Fibroblast of upper back skin (primary cell): ENCODE data around the gene RGS13.

Experiments
- DNase-seq: peaks from one replicate; pipeline ENCODE4 v3.0.0-alpha.2; 2013

Gene RGS13

DNA sequence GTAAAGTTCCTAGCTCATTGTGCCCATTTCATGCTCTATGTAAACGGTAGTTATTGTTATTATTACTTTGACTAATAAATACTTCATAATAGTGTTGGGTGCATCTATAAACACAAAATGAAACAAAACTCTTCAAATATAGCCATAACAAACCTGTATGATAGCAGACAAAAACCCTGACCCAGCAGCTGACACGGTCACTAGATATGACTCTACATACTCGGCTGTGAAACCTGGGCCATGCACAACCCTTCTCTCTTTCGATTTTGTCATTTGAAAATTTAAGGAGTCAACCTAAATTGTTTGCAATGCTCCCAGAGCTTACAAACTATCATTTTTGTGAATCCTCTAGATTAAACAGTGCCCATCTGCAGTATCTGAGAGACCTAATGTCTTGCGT, 8.0 kb upstream of the RGS13 start:
- DNase-seq = no peak

DNA sequence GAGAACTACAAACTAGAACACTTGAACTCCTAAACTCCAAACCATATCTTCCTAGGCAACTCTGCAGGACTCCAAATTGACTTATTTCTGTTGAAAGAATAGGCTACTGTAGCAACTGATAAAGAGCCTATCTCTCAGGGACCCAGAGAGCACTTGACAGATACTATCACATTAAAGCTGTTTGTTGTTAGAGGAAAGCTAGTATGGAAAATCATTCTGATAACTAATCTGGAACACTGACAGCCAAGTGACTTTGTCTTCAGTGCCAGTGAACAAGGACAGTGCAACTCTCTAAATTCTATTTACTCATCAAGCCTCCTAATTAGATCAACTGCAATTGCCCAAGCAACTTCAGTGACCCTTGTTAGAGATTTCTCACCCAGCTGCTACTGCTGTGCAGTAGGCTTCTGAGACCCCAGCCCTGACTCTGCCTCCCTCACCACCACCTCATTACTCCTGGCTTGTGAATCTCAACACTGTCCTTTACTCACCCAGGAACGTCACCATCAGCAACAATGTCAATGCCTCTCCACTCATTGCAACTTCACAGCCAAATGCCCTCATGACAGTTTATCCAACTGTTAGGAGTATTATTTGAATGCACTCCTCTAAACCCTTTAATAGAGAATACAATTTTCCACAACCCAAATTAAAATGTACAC, 7.4 kb upstream of the RGS13 start:
- no peak for DNase-seq

DNA sequence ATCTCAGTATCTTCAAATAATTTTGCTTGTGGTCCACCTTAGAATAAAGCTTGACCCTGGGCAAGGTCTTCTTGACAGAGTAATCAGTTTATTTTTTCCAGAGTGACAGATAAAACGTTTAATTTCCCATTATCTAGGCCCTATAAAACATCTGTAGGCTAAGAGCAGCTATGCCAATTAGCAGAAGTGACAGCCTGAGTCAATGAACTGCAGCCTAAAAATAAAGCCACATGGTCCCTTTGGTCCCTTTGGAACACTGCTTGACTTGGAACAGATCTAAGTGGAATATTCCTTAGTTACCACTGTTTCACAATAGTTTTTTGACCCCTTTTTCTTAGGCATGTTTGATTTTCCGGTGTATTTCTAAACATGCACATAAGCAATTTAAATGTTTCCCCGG, 6.3 kb upstream of the RGS13 start:
- DNase-seq = no peak

DNA sequence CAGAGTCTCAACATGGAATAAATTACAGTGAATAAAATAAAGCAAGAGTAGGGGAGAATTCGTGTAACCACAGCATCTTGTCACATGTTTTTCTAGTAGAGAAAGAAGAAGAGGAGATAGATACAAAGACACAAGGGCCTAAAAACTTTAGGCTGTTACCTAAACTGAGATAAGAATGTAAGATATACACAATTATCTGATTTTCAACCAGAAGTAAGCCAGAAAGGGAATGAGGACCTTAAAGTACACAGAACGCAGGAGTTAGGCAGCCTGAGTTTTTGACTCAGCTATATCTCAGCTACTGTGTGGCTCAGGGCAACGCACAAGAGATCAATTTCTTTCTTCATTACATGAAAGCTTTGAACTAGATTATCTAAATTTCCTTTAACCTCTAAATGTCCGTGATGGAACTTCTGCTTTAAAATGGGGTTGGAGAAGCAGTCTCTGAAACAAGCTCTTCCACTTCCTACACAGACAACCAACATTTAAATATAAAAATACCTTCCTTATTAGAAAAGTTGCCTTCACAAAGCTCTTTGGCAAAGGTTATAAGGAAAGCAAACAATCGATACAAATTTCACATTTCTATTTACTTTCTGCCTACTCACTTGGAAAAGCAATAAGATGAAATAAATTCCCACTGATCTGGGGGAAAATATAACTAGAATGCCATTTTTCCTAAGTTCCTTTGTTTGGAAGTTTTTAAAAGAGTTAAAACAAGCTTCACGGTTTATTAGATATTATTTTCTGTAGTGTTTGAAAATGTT, 5.2 kb upstream of the RGS13 start:
- DNase-seq = no peak

DNA sequence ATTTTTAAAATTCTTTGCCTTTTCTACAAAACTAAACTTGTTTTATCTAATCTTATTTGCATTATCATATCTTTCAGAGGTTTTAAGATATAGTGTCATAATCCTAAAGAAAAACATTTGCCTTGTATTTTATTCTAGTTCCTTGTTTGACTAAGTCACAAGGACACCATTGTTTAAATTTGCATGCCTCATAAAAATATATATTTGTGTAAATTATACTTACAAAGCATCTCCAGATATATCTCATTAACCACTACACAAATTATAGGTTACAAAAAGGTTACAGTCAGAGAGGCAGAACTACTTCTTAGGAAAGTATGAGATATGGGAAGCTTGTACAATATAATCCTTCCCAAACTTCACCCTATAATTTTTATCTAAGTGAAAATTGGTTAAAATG, 4.2 kb upstream of the RGS13 start:
- DNase-seq = no peak

DNA sequence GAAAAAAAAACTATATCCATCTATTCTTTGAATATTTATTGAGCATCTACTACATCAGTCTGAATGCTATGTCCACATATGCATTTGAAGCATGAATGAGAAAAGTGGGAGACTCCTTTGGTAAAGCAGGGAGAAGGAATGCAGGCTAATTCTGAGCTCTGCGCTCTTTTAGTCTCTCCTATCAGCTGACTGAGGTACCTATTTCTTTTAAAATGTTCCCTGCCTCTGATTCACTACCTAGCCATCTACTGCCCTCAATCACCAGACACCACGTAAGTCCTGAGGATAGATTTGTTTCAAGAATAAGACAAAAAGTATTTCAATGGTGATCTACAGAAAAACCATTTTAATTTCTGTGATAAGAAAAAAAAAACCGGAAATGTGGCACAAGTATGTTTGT, 3.8 kb upstream of the RGS13 start:
- no peak for DNase-seq

DNA sequence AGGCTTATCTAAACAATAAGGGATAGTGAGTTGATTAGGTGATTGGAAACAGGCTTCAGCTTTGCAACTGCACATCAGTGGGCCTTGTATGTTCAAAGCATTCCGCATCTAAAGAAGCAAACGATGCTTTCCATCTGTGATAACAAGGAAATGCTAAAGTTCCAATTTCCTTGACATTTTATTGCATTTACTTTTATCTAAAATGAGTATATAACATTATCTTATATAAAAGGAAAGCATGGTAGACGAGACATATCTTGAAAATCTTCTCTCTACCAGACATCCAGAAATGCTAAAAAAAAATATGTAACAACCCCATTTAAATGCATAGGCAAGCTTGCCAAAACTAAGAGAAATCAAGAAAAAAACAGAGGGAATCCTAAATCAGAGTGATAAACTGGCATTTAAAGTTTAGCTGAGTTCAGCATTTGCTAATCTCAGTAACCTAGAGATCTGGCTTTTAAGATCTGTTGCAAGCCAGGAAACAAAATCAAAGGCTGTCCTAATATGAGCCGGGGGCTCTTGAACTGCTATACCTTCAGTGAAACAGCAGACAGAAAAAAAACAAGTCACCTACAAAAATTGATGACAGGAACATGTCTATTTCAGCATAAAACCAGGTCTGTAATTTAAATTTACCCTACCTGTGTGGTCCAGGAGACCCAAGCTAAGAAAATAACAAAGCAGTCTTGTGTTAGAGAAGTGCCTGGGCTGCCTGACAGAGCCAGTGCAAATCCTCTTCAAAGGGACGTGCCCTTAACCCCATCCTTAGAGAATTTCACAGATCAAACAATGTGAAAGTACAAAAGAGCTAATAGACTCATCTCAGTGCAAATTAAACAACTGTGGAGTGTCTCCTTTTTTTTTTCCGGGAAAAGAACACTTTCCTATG, 3.1 kb upstream of the RGS13 start:
- DNase-seq = no peak

DNA sequence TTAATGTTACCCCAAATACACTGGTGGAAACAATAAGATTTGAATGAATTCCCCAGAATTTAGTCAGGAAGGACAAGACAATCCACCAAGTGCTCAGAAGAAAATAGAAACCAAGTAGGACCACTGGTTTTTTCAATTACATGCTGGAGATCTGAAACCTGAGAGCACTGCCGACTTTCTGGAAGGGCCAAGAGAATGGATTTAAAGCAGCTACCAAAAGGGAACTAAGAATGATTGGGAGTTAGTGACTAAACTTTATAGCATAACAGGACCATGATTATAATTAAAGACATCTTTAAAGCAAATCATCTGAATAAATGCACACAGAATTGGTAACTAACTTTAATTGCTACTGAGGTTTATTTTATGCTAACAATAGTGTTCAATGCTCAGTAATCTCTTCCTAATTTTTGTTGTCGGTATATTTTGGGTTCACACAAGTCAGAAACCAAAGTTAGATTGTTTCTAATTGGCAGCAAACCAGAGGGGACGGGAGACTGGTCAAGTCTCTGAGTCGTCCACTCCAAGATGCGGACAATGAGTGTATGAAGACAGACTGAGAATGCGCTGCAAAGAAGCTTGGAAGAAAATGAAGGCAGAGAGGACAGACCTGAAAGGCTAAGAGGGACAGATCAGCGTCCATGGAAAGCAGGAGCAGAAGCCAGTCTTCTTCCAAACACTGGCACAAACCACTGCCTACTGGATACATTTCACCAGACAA, 2.3 kb upstream of the RGS13 start:
- DNase-seq = peak; percentile 29

DNA sequence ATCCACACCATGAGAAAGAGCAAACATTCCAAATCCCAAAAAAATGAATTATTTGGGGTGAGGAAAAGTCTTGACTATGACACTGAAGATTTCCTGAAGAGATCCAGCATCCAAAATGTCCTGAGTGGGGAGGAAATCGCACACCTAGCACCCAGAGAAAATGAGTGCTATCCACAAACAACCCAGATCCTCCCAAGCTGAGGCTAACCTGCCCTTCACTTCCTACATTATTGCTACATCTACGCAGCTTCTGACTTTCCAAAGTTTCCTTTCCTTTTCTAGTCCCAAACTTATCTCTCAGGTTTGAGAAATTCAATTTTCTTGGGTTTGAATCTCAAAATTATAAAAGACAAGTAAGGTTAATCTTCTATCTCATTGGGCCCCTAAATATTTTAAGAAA, 906 bp upstream of the RGS13 start:
- DNase-seq = no peak

DNA sequence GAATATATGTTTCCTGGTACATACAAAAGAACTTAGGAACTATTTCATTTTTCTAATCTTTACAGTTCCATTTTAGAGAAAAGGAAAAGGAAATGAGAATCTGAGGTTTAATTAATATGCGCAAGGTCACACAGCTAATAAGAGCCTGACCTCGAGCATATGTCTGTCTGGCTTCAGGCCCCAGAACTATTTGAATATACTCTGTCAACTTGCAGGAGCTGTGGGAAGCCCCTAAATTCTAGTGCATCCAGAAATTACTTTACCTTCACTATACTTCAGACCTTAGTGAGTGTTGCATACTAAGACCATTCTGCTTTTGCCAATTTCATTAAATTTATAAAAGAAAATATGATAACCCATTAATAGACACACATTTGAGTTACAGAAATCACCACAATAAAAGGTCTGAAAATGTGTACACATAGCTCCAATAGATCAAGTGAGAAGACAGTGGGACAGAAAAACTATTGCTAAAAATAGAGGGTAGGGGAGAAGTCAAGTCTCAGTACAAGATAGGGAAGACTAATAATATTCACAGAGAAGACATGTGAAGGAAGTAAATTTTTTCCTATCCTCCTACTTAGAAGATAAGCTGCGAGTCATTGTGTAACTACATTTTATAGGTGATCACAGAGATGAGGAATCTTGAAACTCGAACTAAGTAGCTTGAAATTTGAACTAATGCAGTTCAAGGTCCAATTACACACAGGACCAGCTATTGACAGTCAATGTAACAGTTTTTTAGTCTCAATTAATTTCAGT, 3.8 kb downstream of the RGS13 start:
- peak; percentile 71 for DNase-seq

DNA sequence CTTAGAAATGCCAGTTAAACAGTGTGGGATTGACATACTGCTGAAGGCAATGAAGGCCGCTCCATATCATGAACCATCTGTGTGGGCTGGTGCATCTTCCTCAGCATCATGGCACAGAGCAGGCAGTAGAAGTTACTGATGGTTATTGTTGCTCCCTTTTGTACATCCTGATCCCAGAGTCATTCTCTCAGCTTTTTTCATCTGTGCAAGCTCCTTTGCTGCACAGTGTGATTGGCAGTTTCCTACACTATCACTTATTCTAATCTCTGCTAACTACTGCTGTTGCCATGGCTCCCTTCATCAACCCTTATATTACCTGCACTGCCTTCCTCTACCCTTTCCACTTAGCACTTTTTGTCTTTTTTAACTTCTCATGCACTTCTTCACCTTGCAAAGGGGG, 16.2 kb downstream of the RGS13 start:
- no peak for DNase-seq

DNA sequence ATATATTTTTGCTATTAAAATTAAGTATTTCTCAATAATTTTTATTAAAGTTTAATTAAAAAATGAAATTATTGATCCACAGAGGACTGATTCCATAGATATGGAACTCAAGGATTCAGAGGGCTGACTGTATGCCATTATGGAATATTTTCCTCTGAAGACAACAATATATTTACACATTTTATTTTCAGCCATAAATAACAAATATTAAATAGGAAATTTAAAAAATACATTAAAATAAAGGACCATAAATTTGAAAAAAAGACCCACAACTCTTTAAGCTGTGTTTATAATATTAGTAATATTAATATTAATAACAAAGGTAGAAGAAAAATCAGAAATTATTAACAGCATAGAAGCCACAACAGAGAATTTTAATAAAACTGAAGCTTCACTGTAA, 18.2 kb downstream of the RGS13 start:
- DNase-seq = no peak

DNA sequence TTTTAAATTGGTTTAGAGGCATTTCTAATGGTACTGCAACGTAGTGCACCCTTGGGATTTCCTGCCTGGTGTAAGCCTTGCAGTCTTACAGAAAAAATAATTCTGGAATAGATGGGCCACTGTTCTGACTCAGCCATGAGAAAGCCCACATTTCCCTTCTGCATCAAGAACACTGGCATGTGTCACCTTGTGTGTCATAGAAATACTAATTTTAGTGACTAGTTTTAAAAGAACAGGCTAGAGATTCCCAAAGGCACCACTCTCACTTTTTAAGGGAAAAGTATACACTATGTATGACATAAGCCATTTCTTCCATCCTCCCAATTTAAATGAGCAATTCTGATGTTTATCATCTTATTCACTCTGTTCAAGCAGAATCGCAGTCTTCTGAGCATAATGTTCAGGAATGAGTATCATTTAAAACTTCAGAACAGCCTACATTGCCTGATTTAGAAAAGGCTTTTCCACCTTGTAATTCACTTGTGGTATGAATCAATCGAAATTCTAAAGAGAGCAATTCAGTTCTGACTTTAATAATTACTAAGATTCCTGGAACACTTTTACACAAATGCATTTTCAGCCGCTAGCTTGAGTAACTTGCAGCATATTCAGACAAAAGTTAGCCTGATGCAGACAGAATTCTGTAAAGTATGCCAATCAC, 18.8 kb downstream of the RGS13 start:
- DNase-seq = peak; percentile 69

DNA sequence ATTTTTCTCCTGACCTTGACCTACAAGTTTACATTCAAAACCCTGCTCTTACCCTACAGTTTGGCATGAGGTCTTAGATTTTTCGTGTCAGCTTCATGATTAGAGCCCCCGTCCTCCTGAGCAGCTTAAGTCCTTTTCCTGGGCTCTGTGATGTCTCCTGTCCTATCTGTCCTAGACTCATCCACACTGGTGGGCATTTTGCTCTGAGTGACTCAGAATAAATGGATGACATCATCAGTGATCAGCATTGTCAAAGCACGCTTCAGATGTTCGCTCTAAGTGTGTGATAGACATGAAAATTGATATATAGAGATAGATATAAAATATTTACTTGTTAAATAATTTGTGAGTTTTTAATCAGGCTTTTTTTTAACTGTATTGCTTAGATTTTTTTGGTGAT, 21.8 kb downstream of the RGS13 start:
- no peak for DNase-seq

DNA sequence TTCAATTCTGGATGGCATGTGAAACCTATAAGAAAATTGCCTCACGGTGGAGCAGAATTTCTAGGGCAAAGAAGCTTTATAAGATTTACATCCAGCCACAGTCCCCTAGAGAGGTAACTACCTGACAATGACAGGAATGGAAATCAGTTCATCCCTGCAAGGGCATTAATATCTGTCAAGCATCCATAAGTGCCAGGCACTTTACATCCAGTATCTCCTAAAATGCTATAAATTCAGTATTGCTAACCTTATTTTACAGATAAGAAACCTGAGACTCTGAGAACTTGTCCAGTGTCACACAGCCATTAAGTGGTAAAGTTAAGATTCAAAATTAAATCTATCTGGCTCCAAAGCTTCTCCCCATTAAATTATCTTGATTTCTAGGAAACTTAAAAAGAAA, 22.3 kb downstream of the RGS13 start:
- no peak for DNase-seq

DNA sequence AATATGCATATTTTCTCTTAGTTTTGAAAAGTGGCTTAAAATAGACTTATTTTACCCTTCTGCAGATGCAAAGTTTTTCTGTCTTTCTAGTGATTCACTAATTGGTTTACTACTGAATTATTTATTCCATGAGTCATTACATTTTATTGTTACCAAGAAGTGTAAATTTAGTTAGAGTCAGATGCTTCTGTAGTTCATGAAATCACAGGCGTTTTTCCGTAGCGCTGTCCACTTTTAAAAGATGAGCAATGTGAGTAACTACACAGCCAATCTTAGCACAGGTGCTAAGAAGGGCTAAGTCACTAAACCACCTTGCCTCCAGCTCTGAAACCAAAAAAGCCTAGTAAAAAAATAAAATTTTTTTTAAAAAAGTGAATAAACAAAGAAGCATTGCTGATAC, 24.7 kb downstream of the RGS13 start:
- DNase-seq = no peak

DNA sequence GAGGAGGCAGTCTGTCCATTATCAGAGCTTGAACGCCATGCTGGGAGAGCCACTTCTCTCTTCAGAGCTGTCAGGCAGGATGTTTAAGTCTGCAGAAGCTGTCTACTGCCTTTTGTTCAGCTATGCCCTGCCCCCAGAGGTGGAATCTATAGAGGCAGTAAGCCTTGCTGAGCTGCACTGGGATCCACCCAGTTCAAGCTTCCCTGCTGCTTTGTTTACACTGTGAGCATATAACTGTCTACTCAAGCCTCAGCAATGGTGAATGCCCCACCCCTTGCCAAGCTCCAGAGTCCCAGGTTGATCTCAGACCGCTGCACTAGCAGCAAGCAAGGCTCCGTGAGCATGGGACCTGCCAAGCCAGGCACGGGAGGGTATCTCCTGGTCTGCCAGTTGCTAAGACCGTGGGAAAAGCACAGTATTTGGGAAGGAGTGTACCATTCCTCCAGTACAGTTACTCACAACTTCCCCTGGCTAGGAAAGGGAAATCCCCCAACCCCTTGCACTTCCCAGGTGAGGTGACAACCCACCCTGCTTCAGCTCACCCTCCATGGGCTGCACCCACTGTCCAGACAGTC, 32.5 kb downstream of the RGS13 start:
- DNase-seq = no peak

DNA sequence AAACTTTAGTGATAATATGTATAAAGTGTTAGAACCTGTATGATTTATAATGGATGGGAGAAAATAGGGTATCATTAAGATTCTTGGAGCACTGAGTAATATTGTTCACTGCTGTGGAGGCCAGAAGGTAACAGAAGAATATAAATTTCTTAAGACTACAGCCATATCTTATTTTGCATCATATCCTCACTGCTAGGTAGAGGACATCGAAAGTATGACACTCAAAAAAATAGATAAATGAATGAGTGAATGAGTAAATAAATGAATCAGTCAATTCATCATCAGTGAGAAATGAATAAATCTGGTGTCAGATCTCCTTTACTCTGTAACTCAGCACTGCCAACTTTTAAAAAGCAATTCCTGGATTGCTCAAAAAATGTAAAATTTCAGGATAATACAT, 33.2 kb downstream of the RGS13 start:
- no peak for DNase-seq

DNA sequence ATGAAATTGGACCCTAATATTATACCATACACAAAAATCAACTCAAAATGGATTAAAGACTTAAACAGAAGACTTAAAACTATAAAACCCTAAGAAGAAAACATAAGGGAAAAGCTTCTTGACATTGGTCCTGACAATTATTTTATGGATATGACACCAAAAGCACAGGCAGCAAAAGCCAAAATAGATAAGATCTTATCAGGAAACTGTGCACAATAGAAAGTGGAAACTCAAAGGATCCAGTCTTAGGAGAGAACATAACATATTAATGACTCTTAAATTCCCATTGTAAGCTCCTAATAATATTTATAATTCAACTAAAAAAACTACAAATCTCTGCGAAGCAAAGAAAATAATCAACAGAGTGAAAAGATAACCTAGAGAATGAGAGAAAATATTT, 39.8 kb downstream of the RGS13 start:
- no peak for DNase-seq

DNA sequence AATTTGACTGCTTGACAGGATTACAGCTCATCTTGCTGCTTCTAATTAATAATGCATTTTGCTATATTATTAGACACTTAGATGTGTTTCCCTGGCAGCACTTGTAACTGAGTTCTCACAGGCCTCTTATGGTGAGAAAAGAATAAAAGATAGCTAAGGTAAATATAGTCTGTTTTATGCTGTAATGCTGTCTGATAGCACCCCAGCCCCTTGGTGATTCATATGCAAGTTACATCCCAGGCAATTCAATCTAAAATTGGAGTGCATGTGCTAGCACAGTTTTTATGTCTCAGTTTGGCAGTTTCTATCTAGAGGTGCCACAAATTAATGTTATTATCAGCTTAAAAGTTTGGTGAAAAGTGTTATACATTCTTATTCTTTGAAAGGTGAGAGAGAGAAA, 42.2 kb downstream of the RGS13 start:
- DNase-seq = no peak

DNA sequence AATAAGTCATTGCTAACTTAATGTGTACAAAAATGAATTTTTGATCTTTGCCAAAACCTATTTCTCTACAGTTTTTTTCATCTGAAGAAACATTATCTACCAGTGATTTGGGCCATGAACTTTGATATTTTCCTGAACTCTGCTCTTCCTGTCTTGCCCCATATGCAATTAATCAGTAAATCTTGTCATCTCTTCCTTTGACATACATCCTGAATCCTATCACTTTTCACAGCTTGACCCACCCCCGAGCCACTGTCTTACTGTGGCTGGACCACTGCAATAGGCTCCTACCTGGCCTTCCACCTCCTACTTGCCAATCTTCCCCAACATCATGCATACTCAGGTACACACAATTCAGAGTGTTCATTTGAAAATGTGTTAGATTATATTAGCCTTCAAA, 46.4 kb downstream of the RGS13 start:
- no peak for DNase-seq
